Testis (tissue), 3 donors: ENCODE results near the gene MNDA. TPM values are rescaled to one million over a fixed set of nuclear protein-coding genes. Genes with fewer than 3 reads are reported as not detected.

ENCODE experiments used
- DNase-seq: peaks from one replicate; pipeline ENCODE4 v3.0.0-alpha.2; 2019
- H3K27ac ChIP-seq, 2 donors: fragments of 200-600 bp; sonication (generic); one replicate each; pipeline ENCODE4 v1.5.1; 2019
- H3K27me3 ChIP-seq: fragments of 200-600 bp; sonication (generic); one replicate; pipeline ENCODE4 v1.5.1; 2019
- H3K36me3 ChIP-seq: fragments of 200-600 bp; sonication (generic); one replicate; pipeline ENCODE4 v1.5.1; 2017; ENCODE audit warnings: low read depth; ENCODE audit errors: missing control alignments
- H3K4me1 ChIP-seq: fragments of 200-600 bp; sonication (generic); one replicate; pipeline ENCODE4 v1.5.1; 2019
- H3K4me3 ChIP-seq, 2 donors: fragments of 200-600 bp; sonication (generic); one replicate each; pipeline ENCODE4 v1.5.1; 2017 to 2019
- H3K9me3 ChIP-seq: fragments of 200-600 bp; sonication (generic); one replicate; pipeline ENCODE4 v1.5.1; 2017
- POLR2A ChIP-seq: fragments of 450-650 bp; IDR thresholded peaks from one replicate; pipeline ENCODE4 v1.6.1; 2017; ENCODE audit warnings: antibody characterized with exemption, mild to moderate bottlenecking, moderate library complexity
- WGBS, 2 donors: methylation state at CpG; one replicate each; pipeline ENCODE4 v1.1.5; 2018; 5-methylcytosine and 5-hydroxymethylcytosine counted together
- intact Hi-C: fragments of 100-400 bp; cut with DNase I; formaldehyde crosslinking; loops from one replicate; pipeline ENCODE4 v1.15.1; 2023; ENCODE audit warnings: low total_unique reads
- polyA plus RNA-seq: library from polyadenylated mRNA; stranded (reverse); fragments of 350-450 nt; fragmentation: Illumina TruSeq; extraction: RNeasy Lipid Tissue Mini Kit (QIAGEN cat#74804); gene quantifications from one replicate; pipeline ENCODE4 v1.2.3, GENCODE V29; 2014; ENCODE audit warnings: low read depth, low replicate concordance; ENCODE audit not compliant: insufficient read depth
- total RNA-seq, 2 donors: library from RNA; depleted of rRNA; stranded (reverse); fragments of >200 nt; gene quantifications; one replicate each; pipeline ENCODE4 v1.2.3, GENCODE V29; 2016
- TF ChIP-seq, protein P1 (sequence below), 3 experiments: fragments of 450-650 bp in 2 of 3; fragments of 200-600 bp in 1 of 3; sonication (generic) in 1 of 3; IDR thresholded peaks; one replicate each; pipeline ENCODE4 v1.5.1; 2016 to 2019; ENCODE audit warnings: antibody characterized with exemption in 3 of 3, mild to moderate bottlenecking in 2 of 3, moderate library complexity in 1 of 3

MNDA gene
- total and polyA plus RNA-seq, 3 donors from 2014 or later, result 6.8 to 12.8 (median 11.5) TPM

DNA sequence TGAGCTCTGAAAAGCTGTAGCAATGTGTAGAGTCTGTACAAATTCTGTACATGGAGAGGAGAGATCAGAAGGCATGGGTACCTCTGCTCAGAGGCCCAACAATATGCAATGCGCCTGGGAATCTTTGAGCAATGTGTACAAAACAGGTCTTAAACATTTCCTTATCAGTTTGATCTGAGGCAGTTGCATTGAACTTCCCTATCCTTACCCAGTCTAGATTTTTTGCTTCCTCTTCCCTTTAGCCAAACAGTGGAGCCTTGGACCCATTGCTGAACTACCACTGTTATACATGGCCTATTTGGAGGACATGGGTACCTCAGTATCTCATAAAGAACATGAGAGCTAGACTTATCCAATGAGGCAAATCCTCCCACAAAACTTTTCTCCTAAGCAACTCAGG, 12.6 kb upstream of the MNDA start:
- H3K27ac ChIP-seq, result no peak overlapping the region
- H3K27me3 ChIP-seq, result no peaks in the 10 kb centered on the region
- intact Hi-C loops, result no loop called here
- no peak for TF ChIP-seq POLR2A
- TF ChIP-seq, protein P1, sequence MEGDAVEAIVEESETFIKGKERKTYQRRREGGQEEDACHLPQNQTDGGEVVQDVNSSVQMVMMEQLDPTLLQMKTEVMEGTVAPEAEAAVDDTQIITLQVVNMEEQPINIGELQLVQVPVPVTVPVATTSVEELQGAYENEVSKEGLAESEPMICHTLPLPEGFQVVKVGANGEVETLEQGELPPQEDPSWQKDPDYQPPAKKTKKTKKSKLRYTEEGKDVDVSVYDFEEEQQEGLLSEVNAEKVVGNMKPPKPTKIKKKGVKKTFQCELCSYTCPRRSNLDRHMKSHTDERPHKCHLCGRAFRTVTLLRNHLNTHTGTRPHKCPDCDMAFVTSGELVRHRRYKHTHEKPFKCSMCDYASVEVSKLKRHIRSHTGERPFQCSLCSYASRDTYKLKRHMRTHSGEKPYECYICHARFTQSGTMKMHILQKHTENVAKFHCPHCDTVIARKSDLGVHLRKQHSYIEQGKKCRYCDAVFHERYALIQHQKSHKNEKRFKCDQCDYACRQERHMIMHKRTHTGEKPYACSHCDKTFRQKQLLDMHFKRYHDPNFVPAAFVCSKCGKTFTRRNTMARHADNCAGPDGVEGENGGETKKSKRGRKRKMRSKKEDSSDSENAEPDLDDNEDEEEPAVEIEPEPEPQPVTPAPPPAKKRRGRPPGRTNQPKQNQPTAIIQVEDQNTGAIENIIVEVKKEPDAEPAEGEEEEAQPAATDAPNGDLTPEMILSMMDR (IDR thresholded peaks at IDR 0.05), result no peak
- DNase-seq, result no peak
- H3K36me3 ChIP-seq, result no peaks in the 10 kb centered on the region
- no peaks in the 10 kb centered on the region for H3K9me3 ChIP-seq
- no peaks in the 10 kb centered on the region for H3K4me1 ChIP-seq
- 95 to 97% methylated on average over 1 of the region's 1 CpG for WGBS, 2 donors
- no peak overlapping the region for H3K4me3 ChIP-seq

DNA sequence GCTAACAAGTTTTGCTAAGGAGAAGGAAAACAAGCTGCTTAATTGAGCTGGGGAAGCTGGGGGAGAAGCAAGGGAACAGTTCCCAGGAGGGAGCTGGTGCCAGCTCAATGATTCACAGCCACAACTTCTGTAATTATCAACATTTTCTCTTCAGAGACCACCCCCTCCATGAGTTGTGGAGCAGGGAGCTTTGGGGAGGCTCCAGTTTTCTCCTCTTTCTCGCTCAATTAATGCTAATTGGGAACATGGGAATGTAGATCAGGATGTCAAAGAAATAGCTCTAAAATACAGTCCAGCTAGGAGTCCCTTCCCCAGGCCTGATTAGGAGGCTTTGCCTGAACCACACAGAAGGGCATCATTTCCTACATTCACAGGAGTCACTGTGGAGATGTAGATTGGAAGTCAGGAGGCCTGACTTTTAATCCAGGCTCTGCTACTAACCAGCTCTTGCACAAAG, 12.1 kb upstream of the MNDA start:
- Histone ChIP-seq H3K4me3 (no peak overlapping the region), H3K36me3 (no peaks in the 10 kb centered on the region), H3K9me3 (no peaks in the 10 kb centered on the region), H3K27me3 (no peaks in the 10 kb centered on the region), H3K4me1 (no peaks in the 10 kb centered on the region), H3K27ac (no peak overlapping the region)
- intact Hi-C loops, result no loop called here
- DNase-seq, result no peak
- WGBS, 2 donors, result 58 to 71% methylated on average over 1 of the region's 1 CpG
- TF ChIP-seq, protein P1 (IDR thresholded peaks at IDR 0.05), result no peak
- no peak for TF ChIP-seq POLR2A

DNA sequence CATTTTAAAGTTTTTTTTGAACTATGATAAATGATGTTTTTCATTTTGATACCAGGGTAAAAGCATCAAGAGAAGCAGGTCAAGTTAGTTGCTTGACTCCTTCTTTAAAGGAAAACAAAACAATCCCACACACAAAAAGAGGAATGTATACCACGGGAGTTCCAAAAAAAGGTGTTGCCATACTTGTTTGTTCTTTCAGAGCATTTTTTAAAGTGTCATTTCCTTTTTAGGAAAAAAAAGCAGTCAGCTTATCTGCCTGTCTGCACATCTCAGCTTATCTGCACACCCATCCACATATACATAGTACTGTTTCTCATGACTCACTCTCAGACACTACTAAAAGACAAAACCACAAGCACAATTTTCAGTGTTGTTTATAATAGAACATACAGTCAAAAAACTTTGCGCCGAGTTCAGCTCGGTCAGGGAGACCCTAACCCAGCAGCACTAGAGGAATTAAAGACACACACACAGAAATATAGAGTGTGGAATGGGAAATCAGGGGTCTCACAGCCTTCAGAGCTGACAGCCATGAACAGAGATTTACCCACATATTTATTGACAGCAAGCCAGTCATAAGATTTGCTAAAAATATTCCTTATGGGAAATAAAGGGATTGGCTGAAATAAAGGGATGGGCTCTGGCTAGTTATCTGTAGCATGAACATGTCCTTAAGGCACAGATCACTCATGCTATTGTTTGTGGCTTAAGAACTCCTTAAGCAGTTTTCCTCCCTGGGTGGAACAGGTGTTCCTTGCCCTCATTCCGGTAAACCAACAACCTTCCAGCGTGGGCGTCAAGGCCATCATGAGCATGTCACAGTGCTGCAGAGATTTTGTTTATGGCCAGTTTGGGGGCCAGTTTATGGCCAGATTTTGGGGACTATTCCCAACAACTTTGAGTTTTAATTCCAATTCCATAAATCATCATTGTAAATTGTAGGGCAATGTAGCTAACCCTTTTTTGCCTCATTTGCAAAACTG, 11.4 kb upstream of the MNDA start:
- Histone ChIP-seq H3K4me3 (no peak overlapping the region), H3K27ac (no peak overlapping the region), H3K9me3 (no peaks in the 10 kb centered on the region), H3K36me3 (no peaks in the 10 kb centered on the region), H3K4me1 (no peaks in the 10 kb centered on the region), H3K27me3 (no peaks in the 10 kb centered on the region)
- intact Hi-C loops, result no loop called here
- DNase-seq, result no peak
- WGBS, 2 donors, result 66 to 75% methylated on average over 7 of the region's 7 CpGs
- TF ChIP-seq, protein P1 (IDR thresholded peaks at IDR 0.05), result no peak
- TF ChIP-seq POLR2A, result no peak

DNA sequence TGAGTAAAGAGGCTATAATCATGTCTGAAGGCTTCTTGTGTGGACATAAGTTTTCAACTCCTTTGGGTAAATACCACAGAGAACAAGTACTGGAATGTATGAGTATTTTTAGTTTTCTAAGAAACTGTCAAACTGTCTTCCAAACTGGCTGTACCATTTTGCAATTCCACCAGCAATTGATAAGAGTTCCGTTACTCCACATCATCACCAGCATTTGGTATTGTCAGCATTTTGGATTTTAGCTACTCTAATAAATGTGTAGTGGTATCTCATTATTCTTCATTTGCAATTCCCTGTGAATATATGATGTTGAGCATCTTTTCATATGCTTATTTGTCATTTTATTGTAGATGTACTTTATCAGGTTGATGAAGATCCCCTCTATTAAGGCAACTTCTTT, 9.4 kb upstream of the MNDA start:
- H3K4me1 ChIP-seq, result no peaks in the 10 kb centered on the region
- no peak overlapping the region for H3K27ac ChIP-seq
- no peaks in the 10 kb centered on the region for H3K9me3 ChIP-seq
- H3K27me3 ChIP-seq, result no peaks in the 10 kb centered on the region
- intact Hi-C loops, result no loop called here
- H3K36me3 ChIP-seq, result no peaks in the 10 kb centered on the region
- TF ChIP-seq, protein P1 (IDR thresholded peaks at IDR 0.05), result no peak
- TF ChIP-seq POLR2A, result no peak
- DNase-seq, result no peak
- H3K4me3 ChIP-seq, result no peak overlapping the region
- 76 to 85% methylated on average over 1 of the region's 1 CpG for WGBS, 2 donors
